IPS-20b (cell line): ENCODE measurements around the gene B3GALT2.
"Not testable (repeated sequence)": the region's sequence is repeated elsewhere in the genome, so short reads cannot be mapped to it uniquely, and the experiment has no call there.

Experiments
- H3K27ac ChIP-seq: one replicate; pipeline ENCODE4 v1.5.1; 2013; ENCODE audit warnings: low read length
- H3K27me3 ChIP-seq: 2 replicates; pipeline ENCODE4 v1.6.1; 2013; ENCODE audit warnings: mild to moderate bottlenecking, low read length, inconsistent platforms; ENCODE audit not compliant: insufficient read depth
- H3K36me3 ChIP-seq: 2 replicates; pipeline ENCODE4 v1.6.1; 2013; ENCODE audit warnings: low read depth, mild to moderate bottlenecking, inconsistent platforms, low read length, moderate library complexity; ENCODE audit not compliant: insufficient read depth
- H3K4me1 ChIP-seq: 2 replicates; pipeline ENCODE4 v1.6.1; 2013; ENCODE audit warnings: mild to moderate bottlenecking, control low read depth, inconsistent platforms, low read length, moderate library complexity; ENCODE audit not compliant: insufficient read depth
- H3K4me3 ChIP-seq: 2 replicates; pipeline ENCODE4 v1.5.1; 2013; ENCODE audit warnings: mild to moderate bottlenecking, low read length, inconsistent platforms
- H3K9ac ChIP-seq: 2 replicates; pipeline ENCODE4 v1.6.1; 2013; ENCODE audit warnings: low read depth, mild to moderate bottlenecking, inconsistent platforms, low read length, moderate library complexity
- H3K9me3 ChIP-seq: 2 replicates; pipeline ENCODE4 v1.6.1; 2013; ENCODE audit warnings: mild to moderate bottlenecking, low read depth, low read length, inconsistent platforms; ENCODE audit not compliant: insufficient read depth

The B3GALT2 gene, protein sequence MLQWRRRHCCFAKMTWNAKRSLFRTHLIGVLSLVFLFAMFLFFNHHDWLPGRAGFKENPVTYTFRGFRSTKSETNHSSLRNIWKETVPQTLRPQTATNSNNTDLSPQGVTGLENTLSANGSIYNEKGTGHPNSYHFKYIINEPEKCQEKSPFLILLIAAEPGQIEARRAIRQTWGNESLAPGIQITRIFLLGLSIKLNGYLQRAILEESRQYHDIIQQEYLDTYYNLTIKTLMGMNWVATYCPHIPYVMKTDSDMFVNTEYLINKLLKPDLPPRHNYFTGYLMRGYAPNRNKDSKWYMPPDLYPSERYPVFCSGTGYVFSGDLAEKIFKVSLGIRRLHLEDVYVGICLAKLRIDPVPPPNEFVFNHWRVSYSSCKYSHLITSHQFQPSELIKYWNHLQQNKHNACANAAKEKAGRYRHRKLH

GRCh38 chr1:193185901-193186731 lies at the start of gene B3GALT2:
Gene B3GALT2, minus strand, starts transcription at chr1:193186613. Its CDS starts 5,051 bp downstream, at chr1:193181562.
- Histone ChIP-seq H3K4me3 (no peak within 1 kb of the TSS), H3K36me3 (no peaks in the 10 kb centered on the region), H3K4me1 (peaks cover 8% of the 10 kb centered on the region), H3K9ac (no peak within 1 kb of the TSS), H3K9me3 (no peaks in the 10 kb centered on the region), H3K27me3 (no peaks in the 10 kb centered on the region), H3K27ac (no peak within 1 kb of the TSS)

GRCh38 chr1:193234530-193234929 lies 48.1 kb upstream of the B3GALT2 start:
- Histone ChIP-seq H3K9ac (no peak overlapping the region), H3K27ac (no peak overlapping the region), H3K27me3 (no peaks in the 10 kb centered on the region), H3K9me3 (no peaks in the 10 kb centered on the region), H3K4me1 (no peaks in the 10 kb centered on the region), H3K36me3 (peaks cover 20% of the 10 kb centered on the region), H3K4me3 (no peak overlapping the region)

- not testable (repeated sequence) for H3K4me1 ChIP-seq, H3K4me3 ChIP-seq, H3K9ac ChIP-seq, H3K27me3 ChIP-seq, H3K27ac ChIP-seq, H3K9me3 ChIP-seq
- peaks cover 15% of the 10 kb centered on the region for H3K36me3 ChIP-seq
Observed at GRCh38 chr1:193231146-193231545, 44.7 kb upstream of the B3GALT2 start.

DNA sequence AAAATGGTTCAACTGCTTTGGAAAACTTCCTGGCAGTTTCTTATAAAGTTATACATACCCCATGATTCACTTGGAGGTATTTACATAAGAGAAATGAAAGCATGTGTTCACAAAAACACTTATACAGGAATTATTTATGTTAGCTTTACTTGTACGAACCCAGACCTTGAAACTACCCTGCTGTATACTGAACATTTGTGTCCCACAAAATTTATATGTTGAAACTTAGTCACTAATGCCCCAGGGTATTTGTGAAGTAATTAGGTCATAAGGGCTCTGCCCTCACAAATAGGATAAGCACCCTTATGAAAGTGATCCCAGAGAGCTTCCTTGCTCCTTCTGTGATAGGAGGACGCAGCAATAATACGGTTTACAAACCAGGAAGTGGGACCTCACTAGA lies 42.7 kb upstream of the B3GALT2 start:
- H3K9me3 ChIP-seq, result no peaks in the 10 kb centered on the region

DNA sequence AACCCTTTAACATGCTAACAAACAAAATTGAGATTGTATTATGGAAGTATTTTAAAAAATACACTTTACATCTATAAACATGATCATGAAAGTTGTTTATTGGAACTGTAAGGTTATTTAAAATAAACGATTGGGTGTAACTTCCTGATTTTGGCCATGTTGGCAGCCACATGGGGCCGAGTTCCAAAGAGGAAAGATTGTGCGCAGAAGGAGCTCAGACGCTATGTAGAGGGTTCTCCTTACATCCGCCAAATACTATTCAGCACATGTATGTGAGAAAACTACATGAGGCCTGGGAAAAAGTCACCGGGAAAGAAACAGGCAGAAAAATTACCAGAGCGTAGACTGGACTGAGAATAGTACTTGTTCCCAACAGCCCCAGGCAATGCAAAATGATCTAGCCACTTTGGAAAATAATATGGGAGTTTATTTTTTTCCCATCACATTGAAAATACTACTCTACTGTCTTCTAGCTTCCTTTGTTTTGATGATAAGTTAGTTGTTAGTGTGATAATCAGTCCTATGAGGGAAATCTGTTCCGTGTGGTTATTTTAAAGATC lies 35.7 kb upstream of the B3GALT2 start:
- H3K27me3 ChIP-seq, result no peaks in the 10 kb centered on the region
- H3K9me3 ChIP-seq, result no peaks in the 10 kb centered on the region
- peaks cover 17% of the 10 kb centered on the region; the same call in 1 of the 2 replicates for H3K4me1 ChIP-seq
- H3K36me3 ChIP-seq, result peaks cover 17% of the 10 kb centered on the region; the same call in 1 of the 2 replicates
- no peak overlapping the region for H3K4me3 ChIP-seq
- H3K27ac ChIP-seq, result no peak overlapping the region
- no peak overlapping the region for H3K9ac ChIP-seq

More for the DNA sequence above, 42.7 kb upstream of the B3GALT2 start:
- H3K27me3 ChIP-seq, result no peaks in the 10 kb centered on the region
- H3K4me3 ChIP-seq, result no peak overlapping the region
- no peaks in the 10 kb centered on the region for H3K4me1 ChIP-seq
- H3K9ac ChIP-seq, result no peak overlapping the region
- peaks cover 10% of the 10 kb centered on the region for H3K36me3 ChIP-seq
- no peak overlapping the region for H3K27ac ChIP-seq

- H3K27me3 ChIP-seq, result no peaks in the 10 kb centered on the region
- H3K4me1 ChIP-seq, result peaks cover 20% of the 10 kb centered on the region; the same call in 1 of the 2 replicates
- H3K9ac ChIP-seq, result no peak overlapping the region
- no peak overlapping the region for H3K27ac ChIP-seq
- no peaks in the 10 kb centered on the region for H3K9me3 ChIP-seq
- peaks cover 17% of the 10 kb centered on the region; the same call in 1 of the 2 replicates for H3K36me3 ChIP-seq
- H3K4me3 ChIP-seq, result no peak overlapping the region
Observed at GRCh38 chr1:193221651-193222050, 35.2 kb upstream of the B3GALT2 start.

DNA sequence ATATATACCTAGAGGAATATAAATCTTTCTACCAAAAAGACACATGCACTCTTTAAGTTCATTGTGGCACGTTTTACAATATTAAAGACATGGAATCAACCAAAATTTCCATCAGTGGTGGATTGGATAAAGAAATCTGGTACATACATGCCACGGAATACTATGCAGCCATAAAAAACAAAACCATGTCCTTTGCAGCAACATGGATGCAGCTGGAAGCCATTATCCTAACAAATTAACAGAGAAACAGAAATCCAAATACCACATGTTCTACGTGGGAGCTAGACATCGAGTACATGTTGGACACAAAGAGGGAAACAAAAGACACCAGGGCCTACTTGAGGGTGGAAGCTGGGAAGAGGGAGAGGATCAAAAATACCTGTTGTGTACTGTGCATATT lies 33.0 kb upstream of the B3GALT2 start:
- H3K9ac ChIP-seq, result no peak overlapping the region
- H3K4me3 ChIP-seq, result no peak overlapping the region
- peaks cover 22% of the 10 kb centered on the region for H3K36me3 ChIP-seq
- H3K4me1 ChIP-seq, result peaks cover 25% of the 10 kb centered on the region; the same call in 1 of the 2 replicates
- H3K27ac ChIP-seq, result no peak overlapping the region
- H3K27me3 ChIP-seq, result no peaks in the 10 kb centered on the region
- H3K9me3 ChIP-seq, result no peaks in the 10 kb centered on the region

- Histone ChIP-seq H3K9me3 (no peaks in the 10 kb centered on the region), H3K27ac (no peak overlapping the region), H3K27me3 (no peaks in the 10 kb centered on the region), H3K4me1 (peaks cover 22% of the 10 kb centered on the region; the same call in 1 of the 2 replicates), H3K4me3 (no peak overlapping the region), H3K9ac (no peak overlapping the region), H3K36me3 (peaks cover 43% of the 10 kb centered on the region)
Observed at GRCh38 chr1:193216920-193217319, 30.5 kb upstream of the B3GALT2 start.

DNA sequence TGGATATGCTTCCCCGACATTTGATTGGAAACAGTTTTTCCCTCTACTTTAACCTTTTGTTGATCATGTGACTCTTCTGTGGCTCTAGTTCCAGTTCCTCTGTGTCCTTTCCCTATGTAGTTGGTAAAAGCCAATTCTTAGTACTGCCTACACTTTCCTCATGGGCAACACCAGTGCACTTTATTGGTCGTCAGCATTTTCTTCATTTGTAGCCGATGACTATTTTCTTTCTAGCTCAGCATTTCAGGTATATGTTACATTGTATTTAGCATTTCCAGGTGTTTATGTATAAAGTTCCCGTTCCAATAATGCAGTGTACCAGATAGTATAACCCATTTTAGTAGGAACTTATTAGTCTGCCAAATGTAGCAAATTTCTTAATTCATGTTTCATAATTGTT lies 27.6 kb upstream of the B3GALT2 start:
- Histone ChIP-seq H3K9me3 (no peaks in the 10 kb centered on the region), H3K36me3 (peaks cover 38% of the 10 kb centered on the region), H3K27me3 (no peaks in the 10 kb centered on the region), H3K9ac (no peak overlapping the region), H3K4me1 (peaks cover 11% of the 10 kb centered on the region; the same call in 1 of the 2 replicates), H3K4me3 (no peak overlapping the region), H3K27ac (no peak overlapping the region)

- Histone ChIP-seq H3K36me3 (peaks cover 32% of the 10 kb centered on the region), H3K4me3 (no peak overlapping the region), H3K9ac (no peak overlapping the region), H3K4me1 (peaks cover 11% of the 10 kb centered on the region; the same call in 1 of the 2 replicates), H3K27ac (no peak overlapping the region), H3K9me3 (no peaks in the 10 kb centered on the region), H3K27me3 (no peaks in the 10 kb centered on the region)
Observed at GRCh38 chr1:193212637-193213036, 26.2 kb upstream of the B3GALT2 start.

GRCh38 chr1:193211539-193211938 lies 25.1 kb upstream of the B3GALT2 start:
- Histone ChIP-seq H3K4me1 (peaks cover 6% of the 10 kb centered on the region; the same call in 1 of the 2 replicates), H3K27me3 (no peaks in the 10 kb centered on the region), H3K9ac (no peak overlapping the region), H3K9me3 (peaks cover 6% of the 10 kb centered on the region; the same call in 1 of the 2 replicates), H3K4me3 (no peak overlapping the region), H3K36me3 (peaks cover 37% of the 10 kb centered on the region), H3K27ac (no peak overlapping the region)
